Gastroesophageal sphincter (tissue), 3 donors: ENCODE results near the gene SLC35F4.

Experiments
- EP300 ChIP-seq: sonication (generic); formaldehyde crosslinking; IDR thresholded peaks from one replicate; pipeline ENCODE4 v1.6.1; 2017; ENCODE audit warnings: antibody characterized with exemption, mild to moderate bottlenecking
- POLR2A ChIP-seq, 2 donors: fragments of 450-650 bp; IDR thresholded peaks; one replicate each; pipeline ENCODE4 v1.6.1; 2017; ENCODE audit warnings: antibody characterized with exemption in 2 of 2, mild to moderate bottlenecking in 2 of 2, moderate library complexity in 1 of 2
- POLR2AphosphoS5 ChIP-seq: sonication (generic); formaldehyde crosslinking; IDR thresholded peaks from one replicate; pipeline ENCODE4 v1.6.1; 2017; ENCODE audit warnings: antibody characterized with exemption
- TF ChIP-seq, protein P1 (sequence below), 4 experiments: fragments of 200-600 bp in 2 of 4; fragments of 450-650 bp in 2 of 4; sonication (generic) in 1 of 4; IDR thresholded peaks; one replicate each; pipeline ENCODE4 v1.5.1; 2017 to 2019; ENCODE audit warnings: antibody characterized with exemption in 4 of 4, mild to moderate bottlenecking in 2 of 4, moderate library complexity in 2 of 4

DNA sequence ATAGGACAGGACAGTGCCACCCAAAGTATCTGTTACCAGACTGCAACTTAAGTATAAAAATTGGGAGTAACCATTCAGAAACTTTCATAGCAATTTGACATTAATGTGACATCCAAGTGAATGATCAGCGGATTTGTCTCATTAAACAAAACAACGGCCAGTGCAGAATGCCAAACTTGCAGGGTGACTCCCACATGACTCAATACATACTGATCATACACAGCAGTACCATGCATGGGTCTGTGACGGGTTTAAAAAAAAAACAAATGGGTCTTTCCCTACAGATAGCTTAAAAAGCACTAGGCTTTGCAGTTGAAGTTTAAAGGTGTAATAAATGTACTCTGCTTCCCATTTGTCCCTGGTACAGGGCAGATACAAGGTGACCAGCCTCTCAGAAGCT, 116.6 kb downstream of the SLC35F4 start:
- TF ChIP-seq POLR2A (IDR thresholded peaks at IDR 0.05) (no peak), POLR2AphosphoS5 (no peak), EP300 (no peak)
- TF ChIP-seq, protein P1, sequence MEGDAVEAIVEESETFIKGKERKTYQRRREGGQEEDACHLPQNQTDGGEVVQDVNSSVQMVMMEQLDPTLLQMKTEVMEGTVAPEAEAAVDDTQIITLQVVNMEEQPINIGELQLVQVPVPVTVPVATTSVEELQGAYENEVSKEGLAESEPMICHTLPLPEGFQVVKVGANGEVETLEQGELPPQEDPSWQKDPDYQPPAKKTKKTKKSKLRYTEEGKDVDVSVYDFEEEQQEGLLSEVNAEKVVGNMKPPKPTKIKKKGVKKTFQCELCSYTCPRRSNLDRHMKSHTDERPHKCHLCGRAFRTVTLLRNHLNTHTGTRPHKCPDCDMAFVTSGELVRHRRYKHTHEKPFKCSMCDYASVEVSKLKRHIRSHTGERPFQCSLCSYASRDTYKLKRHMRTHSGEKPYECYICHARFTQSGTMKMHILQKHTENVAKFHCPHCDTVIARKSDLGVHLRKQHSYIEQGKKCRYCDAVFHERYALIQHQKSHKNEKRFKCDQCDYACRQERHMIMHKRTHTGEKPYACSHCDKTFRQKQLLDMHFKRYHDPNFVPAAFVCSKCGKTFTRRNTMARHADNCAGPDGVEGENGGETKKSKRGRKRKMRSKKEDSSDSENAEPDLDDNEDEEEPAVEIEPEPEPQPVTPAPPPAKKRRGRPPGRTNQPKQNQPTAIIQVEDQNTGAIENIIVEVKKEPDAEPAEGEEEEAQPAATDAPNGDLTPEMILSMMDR (IDR thresholded peaks at IDR 0.05), result no peak
